ENCODE data around the gene ADAMTSL2.

The ADAMTSL2 gene

DNA sequence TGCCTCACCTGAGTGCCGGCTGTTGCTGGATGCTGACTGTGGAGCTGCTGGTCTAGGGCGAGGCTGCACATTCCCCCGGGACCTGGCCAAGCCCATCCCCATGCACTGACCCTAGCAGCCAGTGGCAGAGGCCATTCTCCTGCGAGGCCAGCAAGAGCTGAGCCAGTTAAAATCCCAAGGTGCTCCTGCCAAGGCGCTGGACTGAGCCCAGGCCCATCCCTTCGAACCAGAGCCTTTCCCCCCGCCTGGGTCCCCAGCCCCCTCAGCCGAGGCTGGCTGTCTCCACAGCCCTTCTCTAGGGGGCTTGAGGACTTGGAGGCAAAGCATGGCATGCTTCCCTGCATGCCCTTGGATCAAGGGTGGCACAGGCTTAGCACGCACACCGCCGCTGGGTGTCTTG lies 1.6 kb downstream of the ADAMTSL2 start:
- no peak for DNase-seq

DNA sequence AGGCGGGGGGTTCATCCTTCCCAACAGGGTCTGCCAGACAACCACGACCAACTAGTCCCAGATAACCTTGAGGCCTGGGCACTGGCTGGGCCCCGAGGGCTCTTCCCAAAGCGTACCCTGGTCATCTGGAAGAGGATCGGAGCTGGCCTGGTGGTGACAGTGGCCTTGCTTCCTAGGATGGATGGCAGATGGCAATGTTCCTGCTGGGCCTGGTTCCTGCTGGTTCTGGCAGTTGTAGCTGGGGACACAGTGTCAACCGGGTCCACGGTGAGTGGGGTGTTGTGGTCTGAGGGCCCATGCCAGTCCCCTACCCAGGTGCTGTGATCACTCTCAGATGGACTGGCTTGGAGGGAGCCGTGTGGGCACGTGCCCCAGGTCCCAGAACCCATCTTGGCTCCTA lies 2.0 kb downstream of the ADAMTSL2 start:
- DNase-seq: no peak

GRCh38 chr9:133537257-133537656 lies 2.8 kb downstream of the ADAMTSL2 start:
- no peak for DNase-seq

DNA sequence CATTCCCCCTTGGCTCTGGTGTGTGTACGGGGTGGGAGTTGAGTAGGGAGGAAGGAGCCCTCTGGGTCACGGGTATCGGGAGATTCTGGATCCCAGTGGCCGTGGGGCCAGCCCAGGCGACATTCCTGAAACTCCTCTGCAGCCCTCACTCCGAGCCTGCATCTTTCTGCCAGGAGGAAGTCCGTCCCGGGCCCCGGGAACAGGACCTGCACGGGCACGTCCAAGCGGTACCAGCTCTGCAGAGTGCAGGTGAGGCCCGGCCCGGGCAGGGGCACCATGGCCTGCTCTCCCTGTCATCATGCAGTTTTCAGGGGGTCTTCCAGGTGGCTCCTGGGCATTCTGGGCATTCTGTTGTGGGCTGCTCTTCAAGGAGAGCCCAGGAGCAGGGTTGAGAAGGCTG lies 3.7 kb downstream of the ADAMTSL2 start:
- DNase-seq: no peak

- DNase-seq: no peak
Measured at GRCh38 chr9:133538851-133539833, 4.6 kb downstream of the ADAMTSL2 start.

GRCh38 chr9:133539991-133540697 lies 5.6 kb downstream of the ADAMTSL2 start:
- no peak for DNase-seq

DNA sequence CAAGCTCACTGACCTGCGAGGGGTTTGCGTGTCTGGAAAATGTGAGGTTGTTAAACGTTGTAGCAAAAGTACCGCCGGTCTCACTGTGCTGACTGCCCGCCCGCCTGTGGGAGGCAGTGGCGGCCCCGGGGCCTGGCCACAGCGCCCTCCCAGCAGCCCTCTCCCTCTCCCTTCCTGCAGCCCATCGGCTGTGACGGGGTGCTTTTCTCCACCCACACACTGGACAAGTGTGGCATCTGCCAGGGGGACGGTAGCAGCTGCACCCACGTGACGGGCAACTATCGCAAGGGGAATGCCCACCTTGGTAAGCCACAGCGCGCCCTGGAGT lies 6.2 kb downstream of the ADAMTSL2 start:
- DNase-seq: no peak

DNA sequence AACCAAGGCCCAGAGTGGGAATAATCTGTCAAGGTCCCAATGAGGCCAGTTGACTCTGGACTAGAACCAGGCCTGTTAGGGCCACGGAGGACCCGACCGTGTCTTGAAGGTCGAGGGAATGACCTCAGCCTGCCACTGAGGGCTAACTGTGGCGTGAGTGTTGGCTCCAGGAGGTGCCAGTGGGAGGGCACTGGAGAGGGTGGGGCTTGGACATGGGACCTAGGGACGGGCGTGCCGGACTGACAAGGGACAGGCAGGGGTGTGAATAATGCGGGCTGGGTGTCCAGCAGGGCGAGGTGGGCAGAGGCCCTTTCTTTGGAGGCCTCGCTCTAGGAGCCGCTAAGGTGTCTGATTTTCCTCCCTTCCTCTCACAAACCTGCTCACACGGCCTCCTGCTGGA lies 7.5 kb downstream of the ADAMTSL2 start:
- DNase-seq: no peak

DNA sequence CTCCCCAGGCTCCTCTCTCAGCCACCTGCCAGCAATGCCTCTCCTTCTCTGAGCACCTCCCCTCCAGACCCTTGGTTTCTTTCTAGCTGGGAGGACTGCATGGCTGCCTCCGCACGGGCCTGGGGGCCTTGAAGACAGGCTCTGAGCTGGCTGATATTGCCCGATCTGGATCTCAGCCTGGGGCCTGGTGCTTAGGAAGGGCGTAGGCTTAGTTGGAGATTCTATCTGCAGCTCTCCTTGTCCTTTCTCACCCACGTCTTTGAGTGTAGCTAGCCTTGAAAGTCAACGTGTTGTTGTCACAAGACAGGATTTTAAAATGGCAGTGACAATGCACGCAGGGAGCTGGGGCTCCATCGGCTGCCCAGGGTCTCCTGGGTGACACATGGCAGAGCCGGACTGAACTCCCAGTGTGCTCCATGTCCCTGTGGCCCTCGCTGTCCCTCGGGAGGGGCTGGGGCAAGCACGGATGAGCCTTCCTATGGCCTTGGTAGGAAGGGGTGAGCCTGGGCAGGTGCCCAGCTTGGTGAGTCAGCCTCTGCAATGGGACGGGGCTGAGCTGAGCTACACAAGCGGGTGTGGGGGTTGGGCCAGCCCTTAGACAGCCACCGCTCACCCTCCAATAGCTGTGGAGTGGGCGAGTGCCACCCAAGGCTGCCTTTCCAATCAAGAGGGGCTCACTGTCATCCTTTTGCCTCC lies 9.4 kb downstream of the ADAMTSL2 start:
- DNase-seq: no peak

GRCh38 chr9:133545494-133546286 lies 11.2 kb downstream of the ADAMTSL2 start:
- no peak for DNase-seq

GRCh38 chr9:133546287-133546680 lies 11.8 kb downstream of the ADAMTSL2 start:
- DNase-seq: no peak

DNA sequence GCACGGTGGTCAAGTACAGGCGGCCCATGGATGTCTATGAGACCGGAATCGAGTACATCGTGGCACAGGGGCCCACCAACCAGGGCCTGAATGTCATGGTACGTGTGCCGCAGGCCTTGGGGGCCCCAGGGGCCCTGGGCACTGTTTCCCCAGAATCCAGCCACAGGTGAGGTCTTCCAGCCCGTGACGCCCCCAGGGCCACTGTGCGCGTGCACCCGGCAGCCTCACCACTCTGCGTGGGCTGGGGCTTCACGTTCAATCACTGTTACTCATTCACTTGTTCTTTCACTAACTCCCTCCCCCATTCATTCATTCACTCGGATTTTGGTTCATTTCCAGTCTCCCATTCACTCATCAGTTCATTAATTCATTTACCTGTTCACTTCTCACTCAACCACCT lies 12.6 kb downstream of the ADAMTSL2 start:
- no peak for DNase-seq

DNA sequence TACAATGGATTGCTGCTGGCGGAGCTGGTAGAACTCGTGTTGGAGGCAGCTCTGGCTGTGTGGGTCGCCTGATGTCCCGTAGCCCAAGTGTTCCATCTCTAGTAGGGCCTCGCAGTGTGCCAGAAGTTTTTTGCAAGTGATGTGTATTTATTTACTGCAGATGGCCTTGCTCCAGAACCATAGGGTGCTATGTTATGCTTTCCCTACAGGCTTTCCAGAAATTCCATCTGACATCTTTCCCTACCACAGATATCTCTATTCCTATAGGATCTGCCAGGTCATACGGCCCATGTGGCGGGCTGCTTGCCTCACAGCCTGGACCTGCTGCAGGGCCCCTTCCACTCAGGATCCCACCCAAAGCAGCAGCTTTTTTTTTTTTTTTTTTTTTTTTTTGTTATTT lies 16.9 kb downstream of the ADAMTSL2 start:
- no peak for DNase-seq

DNA sequence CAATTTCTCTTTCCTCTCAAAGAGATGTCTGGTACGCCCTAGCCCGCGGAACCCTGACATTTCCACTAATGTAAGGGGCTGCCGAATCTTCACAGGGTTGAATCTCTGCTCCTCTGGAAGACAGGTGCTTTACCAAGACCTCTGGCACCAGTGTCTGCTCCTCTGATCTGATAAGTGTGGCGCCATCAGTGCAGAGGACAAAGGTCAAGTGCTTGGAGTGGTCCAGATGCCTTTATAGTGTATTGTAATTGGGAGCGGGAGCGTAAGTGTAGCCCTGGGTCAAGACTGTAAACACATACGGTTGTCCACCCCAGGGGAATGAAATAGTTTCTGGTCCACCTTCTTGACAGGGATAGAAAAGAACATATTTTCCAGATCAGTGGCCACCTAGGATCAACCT lies 17.7 kb downstream of the ADAMTSL2 start:
- no peak for DNase-seq

DNA sequence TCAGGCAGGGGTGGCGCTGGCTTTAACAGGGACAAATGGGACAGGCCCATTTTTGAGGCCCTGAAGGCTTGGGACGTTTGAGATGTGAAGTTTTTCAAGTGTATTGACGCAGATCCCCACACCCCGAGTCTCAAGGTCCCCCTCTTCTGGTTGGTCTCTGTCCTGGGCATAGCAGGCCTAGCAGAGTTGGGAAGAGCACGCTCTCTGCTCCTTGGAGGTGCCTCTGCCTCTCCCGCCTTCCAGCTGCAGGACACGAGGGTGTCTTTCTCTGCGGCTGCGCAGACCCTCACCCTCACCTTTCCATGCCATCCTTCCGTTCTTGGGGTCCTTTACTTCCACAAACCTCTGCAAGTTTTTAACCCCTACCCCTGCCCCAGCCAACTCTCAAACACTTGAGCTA lies 18.6 kb downstream of the ADAMTSL2 start:
- DNase-seq: no peak

DNA sequence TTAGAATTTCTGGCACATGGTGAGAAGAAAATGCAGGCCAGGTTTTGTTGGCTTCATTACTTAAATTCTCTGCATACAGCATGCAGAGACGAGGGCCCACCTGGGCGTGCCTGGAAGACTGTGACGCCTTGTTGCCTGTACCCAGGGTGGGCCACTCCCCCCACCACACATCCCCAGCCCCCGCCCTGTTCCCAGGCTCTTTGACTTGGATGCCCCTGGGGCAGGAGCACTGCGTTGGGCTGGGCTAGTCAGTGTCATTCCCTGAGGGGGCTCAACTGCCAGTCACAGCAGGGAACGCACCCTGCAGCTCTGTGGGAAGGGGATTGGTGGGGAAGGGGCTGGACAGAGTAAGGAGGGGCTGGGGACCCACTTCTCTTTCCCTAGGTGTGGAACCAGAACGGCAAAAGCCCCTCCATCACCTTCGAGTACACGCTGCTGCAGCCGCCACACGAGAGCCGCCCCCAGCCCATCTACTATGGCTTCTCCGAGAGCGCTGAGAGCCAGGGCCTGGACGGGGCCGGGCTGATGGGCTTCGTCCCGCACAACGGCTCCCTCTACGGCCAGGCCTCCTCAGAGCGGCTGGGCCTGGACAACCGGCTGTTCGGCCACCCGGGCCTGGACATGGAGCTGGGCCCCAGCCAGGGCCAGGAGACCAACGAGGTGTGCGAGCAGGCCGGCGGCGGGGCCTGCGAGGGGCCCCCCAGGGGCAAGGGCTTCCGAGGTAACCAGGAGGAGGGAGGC lies 19.6 kb downstream of the ADAMTSL2 start:
- no peak for DNase-seq

DNA sequence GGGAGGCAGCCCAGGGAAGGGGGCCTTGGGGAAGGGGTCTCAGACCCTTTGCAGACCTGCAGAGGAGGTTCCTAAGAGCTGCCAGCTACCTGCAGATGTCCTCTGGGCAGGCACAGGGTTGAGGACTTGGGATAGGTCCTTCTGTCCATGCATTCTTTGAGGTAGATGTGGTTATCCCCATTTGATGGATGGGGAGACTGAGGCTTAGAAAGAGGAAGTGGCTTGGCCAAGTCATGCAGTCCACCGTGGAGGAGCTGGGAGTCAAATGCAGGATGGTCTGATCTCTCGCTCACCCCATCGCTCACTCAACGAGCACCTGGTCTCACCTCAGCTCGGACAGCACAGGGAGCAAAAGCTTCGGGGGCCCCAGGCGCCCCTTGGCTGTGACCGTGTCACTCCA lies 20.2 kb downstream of the ADAMTSL2 start:
- DNase-seq: no peak

GRCh38 chr9:133556354-133556753 lies 21.9 kb downstream of the ADAMTSL2 start:
- DNase-seq: no peak

DNA sequence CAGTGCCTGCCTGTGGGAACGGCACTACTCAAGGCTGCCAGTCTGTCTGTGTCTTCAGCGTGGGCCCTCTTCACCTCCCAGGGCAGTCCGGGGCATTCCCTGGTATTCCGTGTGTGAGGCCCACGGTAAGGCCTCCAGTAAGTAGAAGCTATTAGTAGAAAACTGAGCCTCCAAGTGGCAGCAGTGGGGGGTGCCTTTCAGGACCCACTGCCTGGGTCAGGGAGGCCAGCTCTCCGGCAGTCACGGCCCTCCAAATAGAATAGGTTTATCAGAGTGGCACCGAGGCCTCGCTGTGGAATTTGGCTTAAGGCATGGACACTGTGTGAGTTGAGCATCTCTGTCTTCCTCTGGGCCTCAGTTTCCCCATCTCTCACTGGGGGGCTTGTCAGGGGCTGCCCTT lies 23.1 kb downstream of the ADAMTSL2 start:
- no peak for DNase-seq

DNA sequence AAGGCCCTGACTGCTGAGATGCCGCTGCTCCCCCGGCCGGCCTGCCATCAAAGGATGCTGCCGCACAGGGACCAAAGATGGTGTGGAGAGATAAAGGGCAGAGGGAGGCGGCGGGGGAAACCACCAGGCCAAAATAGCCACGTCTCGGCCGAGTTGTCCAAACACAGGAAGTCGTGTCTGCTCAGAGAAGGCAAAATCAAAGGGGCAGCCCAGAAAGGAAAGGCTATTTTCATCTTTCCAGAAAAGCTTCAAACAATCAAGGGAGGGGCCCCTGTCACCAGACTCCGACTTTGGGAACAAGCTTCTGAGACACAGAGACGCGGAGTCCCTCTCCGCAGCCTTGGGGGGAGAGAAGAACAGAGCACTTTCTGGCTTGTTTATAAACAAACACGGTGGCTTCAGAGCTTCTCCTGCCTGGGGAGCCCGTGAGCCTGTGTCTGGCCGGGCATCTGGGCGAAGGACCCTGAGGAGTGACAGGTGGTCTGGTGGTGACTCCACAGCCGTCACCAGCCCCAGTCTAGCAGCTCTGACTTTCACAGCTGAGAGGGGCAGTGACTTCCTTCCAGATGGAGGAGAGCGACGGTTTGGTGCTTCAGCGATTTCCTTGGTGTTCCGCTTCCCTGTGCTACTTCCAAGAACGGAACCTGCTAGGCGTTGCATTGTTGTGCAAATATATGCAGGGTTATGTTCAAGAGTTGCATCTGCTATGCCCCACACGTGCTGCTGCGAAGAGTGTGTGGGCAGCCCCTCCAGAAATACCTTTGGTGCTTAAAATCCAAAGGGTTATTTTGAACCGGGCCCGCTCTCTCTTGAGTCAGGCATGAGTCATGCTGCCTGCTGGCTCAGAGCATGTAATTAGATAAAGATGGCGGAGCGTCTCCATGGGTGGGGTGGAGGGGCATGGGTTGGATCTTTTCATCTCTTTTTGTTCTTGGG lies 24.0 kb downstream of the ADAMTSL2 start:
- peak; percentile 90 for DNase-seq

DNA sequence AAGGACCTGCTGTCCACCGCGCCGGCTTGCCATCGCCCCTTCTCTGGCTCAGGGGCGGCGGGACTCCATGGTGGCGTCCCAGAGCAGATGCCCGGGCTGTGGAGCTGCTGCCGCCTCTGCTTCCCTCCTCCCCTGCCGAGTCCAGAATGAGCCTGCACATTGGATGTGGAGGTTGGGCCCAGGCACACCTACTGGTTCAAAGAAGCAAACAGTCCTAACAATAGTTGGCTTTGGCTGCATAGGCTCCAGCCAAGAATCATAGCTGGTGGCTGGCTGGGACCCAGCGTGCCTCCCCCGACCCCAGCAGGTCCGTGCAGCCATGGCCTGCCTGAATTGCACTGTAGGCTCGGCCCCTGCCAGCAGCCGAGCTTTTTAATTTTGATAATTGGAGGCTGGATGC lies 25.8 kb downstream of the ADAMTSL2 start:
- DNase-seq: no peak
